ENCODE data around the gene OR2T2.
"Not testable (repeated sequence)": the region's sequence is repeated elsewhere in the genome, so short reads cannot be mapped to it uniquely, and the experiment has no call there.

OR2T2 gene

DNA sequence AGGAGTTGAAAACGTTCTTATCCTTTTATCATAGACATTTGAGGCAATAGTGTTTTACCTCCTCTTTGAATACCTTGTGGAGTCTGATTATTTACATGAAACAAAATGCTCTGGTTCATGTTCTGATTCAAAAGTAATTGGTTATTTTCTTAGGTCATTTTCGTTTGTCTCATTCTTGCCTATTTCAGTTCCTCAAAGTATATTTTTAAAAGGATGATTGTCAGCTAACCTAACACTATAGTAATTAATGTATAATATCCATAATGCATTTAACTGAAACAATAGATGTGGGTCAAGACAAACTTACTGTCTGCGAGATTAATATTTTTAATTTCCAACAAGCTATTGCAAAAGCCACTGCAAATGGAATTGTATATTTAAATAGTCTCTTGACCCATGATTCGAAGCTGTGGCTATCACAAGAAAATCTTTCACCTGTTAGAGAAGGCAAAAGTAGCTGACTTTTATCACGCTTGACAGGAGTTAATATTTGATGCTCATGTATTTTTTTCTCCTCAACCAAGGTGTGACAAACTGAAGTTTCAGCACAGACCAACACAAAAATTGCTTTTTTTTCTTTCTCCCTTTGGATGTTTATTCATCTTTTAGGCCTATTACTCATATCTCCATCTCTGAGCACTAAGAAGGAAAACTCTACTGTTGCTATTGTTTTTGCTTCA lies 5.2 kb downstream of the OR2T2 start:
- DNase-seq (ENCODE audit: low read depth, low spot score): not testable (repeated sequence)

DNA sequence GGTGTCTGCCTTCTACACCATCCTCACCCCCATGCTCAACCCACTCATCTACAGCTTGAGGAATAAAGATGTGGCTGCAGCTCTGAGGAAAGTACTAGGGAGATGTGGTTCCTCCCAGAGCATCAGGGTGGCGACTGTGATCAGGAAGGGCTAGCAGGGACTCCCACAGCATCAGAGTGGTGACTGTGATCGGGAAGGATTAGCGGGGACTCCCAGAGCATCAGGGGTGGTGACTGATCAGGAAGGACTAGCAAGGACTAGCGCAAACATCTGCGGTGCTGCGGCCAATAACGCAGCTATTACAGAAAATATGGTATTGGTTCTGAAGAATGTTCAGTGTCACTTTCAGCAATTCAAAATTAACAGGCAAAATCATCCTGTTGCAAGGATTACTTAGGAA lies 8.2 kb downstream of the OR2T2 start:
- not testable (repeated sequence) for DNase-seq (ENCODE audit: low read depth, low spot score)

DNA sequence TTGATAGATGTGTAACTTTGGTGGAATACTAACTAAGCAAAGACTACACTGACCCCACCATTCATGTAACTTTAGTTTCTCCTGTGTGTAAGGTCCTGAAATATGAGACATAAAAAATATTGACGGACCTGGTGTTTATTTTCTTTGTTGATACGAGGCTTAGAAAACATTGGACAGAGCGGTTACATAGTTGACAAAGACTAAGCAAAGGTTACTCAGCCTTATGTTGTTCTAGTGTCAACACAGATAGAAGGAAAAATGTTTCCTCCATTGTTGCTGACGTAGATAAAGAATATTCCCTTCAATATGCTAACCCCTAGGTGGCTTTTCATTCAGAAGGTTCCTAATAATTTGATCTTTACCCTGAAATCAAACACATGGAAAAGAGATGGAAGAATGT lies 9.6 kb downstream of the OR2T2 start:
- DNase-seq (ENCODE audit: low read depth, low spot score): not testable (repeated sequence)

DNA sequence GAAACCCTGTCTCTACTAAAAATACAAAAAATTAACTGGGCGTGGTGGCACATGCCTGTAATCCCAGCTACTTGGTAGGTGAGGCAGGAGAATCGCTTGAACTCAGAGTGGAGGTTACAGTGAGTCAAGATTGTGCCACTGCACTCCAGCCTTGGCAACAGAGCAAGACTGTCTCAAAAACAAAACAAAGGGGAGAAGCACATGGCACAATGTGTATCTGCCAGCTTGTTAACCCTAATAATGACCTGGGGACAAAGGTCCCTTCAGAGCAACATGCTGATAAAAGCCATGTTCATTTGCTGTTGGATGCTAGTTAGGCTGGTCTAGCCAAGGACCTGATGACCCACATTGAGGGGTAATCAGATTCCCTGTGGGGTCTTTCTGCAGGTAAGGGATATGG lies 11.2 kb downstream of the OR2T2 start:
- not testable (repeated sequence) for DNase-seq (ENCODE audit: low read depth, low spot score)

DNA sequence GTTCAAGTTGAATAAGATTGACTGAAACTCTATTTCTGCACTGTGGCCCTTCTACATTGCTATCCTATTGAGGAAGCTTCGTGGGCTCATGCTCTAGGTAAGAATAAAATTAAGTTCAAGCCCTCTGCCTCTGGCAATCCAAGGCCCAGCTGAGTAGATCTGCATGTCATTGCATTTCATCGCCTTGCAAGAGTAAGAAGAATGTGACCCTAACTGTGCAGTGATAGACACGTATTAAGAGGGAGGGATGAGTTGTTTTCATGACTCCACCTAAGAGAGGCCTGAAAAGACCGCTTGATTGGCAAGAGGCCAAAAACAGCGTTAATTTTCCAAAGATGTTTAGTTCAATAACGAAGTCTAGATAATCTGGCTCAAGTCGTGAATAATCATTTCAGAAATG lies 13.7 kb downstream of the OR2T2 start:
- not testable (repeated sequence) for DNase-seq (ENCODE audit: low read depth, low spot score)

DNA sequence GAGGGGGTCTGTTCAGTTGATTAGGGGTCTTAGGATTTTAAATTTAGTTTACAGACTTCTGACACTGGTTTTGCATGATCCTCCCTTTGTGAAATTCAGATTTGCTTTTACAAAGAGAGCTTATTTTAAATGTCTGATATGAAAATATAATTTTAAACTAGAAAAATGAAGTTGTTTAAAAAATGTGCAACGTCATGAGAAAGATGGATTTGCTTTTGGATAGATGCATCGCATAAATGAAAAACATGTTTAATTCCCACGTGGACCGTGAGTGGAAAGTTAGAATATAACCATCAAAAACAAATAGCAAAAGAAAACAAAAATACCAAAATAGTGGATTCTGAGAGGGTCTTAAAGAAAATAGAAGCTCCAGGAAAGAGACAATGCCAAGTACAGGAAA lies 25.7 kb downstream of the OR2T2 start:
- no peak for DNase-seq (ENCODE audit: low read depth, low spot score)

DNA sequence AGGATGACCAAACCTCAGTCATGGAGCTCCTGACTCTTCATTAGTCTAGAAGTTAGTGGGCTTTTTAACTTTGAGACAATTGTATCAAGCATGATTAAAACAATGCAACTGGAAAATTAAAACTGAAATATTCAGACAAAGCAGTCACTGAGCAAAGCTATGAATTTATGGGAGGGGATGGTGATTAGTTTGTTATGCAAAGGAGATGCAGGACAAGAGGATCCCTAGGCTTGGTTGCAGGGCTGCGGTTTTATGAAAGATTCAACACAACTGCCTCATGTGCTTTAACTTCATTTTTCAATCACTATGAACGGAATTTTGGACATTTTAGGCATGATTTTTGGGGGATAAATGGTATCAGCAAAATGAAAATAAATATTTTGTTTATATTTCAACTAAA lies 26.7 kb downstream of the OR2T2 start:
- DNase-seq (ENCODE audit: low read depth, low spot score): not testable (repeated sequence)

DNA sequence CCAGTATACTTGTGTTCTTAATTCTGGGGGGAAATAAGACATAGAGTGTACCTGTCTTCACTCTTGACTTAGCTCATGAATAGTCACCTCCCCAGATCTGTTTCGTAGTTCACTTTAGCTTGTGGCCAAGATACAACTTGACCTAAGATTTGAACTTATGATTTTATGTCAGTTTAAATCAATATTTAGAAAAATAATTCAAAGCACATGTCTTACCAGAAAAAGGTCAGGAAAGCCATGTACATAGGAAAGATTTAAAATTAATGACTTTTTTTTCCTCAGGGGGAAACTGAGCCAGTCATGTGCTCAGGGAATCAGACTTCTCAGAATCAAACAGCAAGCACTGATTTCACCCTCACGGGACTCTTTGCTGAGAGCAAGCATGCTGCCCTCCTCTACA lies 27.6 kb downstream of the OR2T2 start, which contains the start of gene OR2T3:
Gene OR2T3 (plus strand): TSS at position 301 of the 400 bp plus-strand sequence. CDS start 0 bp downstream, at position 301.
- not testable (repeated sequence) for DNase-seq (ENCODE audit: low read depth, low spot score)

DNA sequence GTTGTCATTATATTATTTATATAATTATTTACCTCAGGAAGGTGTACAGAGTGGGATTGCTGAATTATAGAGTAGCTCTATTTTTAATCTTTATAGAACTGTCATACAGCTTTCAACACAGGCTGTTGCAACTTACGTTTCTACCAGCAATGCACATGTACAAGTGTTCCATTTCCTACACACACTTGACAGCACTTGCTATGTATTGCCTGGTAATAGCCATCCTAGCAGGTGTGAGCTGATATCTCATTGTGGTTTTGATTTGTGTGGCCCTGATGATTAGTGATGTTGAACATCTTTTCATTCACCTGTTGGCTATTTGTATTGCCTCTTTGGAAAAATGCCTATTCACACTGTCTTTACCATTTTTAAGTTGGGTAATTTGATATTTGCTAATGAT lies 30.2 kb downstream of the OR2T2 start:
- not testable (repeated sequence) for DNase-seq (ENCODE audit: low read depth, low spot score)

DNA sequence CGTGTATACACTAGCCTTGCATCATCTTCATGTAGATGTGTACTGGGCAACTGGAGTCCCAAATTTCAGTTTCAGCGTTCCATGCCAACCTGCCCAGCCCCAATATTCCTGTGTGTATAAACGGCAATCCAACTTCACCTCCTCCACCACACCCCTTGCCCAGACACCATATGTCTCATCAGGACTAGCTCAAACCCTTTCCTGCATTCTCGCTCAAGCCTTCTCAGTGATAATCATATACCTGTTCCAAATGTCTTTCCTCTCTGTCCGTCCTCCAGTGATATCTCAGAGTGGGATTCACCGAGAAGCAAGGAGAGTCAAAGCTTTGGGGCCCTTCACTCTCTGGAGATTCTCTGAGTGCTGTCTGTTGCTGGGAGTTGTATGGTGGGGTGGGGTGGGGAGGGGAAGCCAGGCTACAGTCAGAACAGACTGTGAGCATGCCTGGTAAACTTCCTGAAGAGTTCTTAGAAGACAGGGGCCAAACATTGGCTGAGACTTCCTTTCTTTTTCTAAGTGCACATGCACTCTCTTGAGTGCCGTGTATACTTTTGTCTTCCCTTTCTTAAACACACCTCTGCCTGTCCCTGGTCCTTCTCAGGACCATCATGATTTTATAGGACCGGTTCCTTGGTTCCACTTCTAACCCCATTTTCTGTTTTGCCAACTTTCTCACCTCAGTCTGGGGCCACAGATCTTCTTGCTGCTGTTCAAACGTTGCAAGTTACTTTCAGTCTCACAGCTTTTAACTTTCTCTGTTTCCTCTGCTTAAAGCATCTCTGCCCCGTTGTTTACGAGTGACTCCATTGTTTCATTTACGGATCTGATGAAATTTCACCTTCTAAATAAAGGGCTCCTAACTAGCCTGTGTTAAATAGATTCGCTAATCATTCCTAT lies 36.5 kb downstream of the OR2T2 start:
- not testable (repeated sequence) for DNase-seq (ENCODE audit: low read depth, low spot score)

DNA sequence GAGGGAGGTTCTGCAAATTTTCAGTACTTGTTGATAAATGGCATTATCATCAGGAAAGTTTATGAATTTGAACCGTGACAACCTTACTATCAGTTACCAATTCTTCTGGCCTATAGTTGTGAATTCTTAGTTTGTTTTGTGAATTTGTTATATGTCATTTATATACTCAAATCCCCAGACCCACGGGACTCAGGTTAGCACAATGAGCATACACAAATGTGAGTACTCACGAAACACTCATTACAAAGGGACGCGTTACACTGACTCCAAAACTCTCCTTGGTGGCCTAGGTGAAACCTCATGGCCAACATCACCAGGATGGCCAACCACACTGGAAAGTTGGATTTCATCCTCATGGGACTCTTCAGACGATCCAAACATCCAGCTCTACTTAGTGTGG lies 42.9 kb downstream of the OR2T2 start, which contains the start of gene OR2T5:
Gene OR2T5 (plus strand): TSS at position 301 of the 400 bp plus-strand sequence. CDS start 0 bp downstream, at position 301.
- DNase-seq (ENCODE audit: low read depth, low spot score): not testable (repeated sequence)

DNA sequence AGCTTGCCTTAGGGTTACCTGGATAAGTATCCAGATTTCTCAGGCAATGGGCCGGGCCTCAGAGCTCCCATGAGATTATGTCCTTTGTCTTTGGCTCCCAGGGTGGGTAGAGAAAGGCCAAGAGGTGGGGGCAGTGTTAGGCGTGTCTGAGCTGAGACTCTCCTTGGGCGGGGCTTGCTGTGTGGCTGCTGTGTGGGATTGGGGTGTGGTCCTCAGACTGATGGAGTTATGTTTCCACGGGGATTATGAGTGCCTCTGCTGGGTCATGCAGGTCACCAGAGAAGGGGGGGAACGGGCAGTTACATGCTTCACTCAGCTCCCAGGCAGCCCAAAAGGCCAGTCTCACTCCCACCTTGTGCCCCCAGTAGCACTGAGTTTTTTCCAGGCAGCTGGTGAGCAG lies 51.2 kb downstream of the OR2T2 start:
- not testable (repeated sequence) for DNase-seq (ENCODE audit: low read depth, low spot score)

DNA sequence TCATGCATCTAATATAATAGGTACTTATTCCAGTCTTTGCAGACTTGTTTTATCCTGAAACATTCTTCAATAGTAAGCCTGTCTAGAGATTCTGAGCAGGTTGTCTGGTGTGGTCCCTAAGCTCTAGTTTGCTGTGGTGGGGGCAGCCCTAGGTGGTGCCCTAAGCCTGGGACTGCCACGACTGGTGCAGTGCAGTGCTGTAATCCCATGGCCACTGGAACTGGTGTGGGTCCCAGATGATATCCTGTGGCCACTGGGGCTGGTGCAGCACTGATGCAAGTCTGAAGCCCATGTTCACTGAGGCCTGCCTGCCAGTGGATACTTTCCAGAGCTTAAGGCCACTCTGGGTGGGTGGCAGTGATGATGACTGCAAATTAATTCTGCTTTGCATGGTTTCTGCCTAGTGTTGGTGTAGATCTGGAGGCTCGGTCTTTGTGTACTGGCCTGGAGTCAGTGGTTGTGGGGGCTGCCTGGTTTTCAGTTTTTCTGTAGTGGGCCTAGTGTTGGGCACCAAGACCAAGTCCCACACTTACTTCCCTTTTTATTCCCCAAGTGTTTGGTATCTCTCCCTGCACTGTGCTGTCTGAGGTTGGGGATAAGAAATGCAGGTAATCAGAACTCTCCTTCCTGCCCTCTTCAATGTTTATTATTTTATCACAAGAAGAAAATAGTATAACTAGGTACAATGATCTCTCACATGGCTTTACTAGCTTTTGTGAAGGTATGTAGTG lies 55.0 kb downstream of the OR2T2 start:
- DNase-seq (ENCODE audit: low read depth, low spot score): not testable (repeated sequence)

Measured in activated naive CD8-positive, alpha-beta T cell treated with anti-CD3 and anti-CD28 coated beads, Interleukin-2, amount 50 U/mL, for 16 hours (primary cell).